NK-92 (cell line): ENCODE measurements around the gene TUBA1C.
"Not testable (repeated sequence)": the region's sequence is repeated elsewhere in the genome, so short reads cannot be mapped to it uniquely, and the experiment has no call there.

Source experiments
- DNase-seq: peaks from one replicate; lab custom pipeline; 2025; ENCODE audit not compliant: unreplicated experiment; lab: John Stamatoyannopoulos, UW

TUBA1C gene

GRCh38 chr12:49255456-49255855 lies 9.4 kb upstream of the TUBA1C start:
- not testable (repeated sequence) for DNase-seq

- DNase-seq, result no peak
Observed at GRCh38 chr12:49255857-49256637, 8.8 kb upstream of the TUBA1C start.

GRCh38 chr12:49257508-49258184 lies 7.2 kb upstream of the TUBA1C start:
- not testable (repeated sequence) for DNase-seq

GRCh38 chr12:49259452-49259851 lies 5.4 kb upstream of the TUBA1C start:
- no peak for DNase-seq

- no peak for DNase-seq
Observed at GRCh38 chr12:49260166-49260565, 4.7 kb upstream of the TUBA1C start.

GRCh38 chr12:49260571-49261363 lies 4.1 kb upstream of the TUBA1C start:
- no peak for DNase-seq

GRCh38 chr12:49261721-49262120 lies 3.2 kb upstream of the TUBA1C start:
- no peak for DNase-seq

GRCh38 chr12:49263400-49263763 lies 1.5 kb upstream of the TUBA1C start:
- no peak for DNase-seq

- DNase-seq, result no peak
Observed at GRCh38 chr12:49264466-49264872, 413 bp upstream of the TUBA1C start.

GRCh38 chr12:49269191-49269590 lies 4.3 kb downstream of the TUBA1C start:
- not testable (repeated sequence) for DNase-seq

GRCh38 chr12:49272790-49273725 lies 8.2 kb downstream of the TUBA1C start:
- no peak for DNase-seq

- DNase-seq, result no peak
Observed at GRCh38 chr12:49273726-49274395, 9.0 kb downstream of the TUBA1C start.

- DNase-seq, result no peak
Observed at GRCh38 chr12:49274396-49275069, 9.7 kb downstream of the TUBA1C start.

GRCh38 chr12:49276304-49277290 lies 11.7 kb downstream of the TUBA1C start:
- no peak for DNase-seq

GRCh38 chr12:49277466-49277865 lies 12.6 kb downstream of the TUBA1C start:
- DNase-seq, result no peak

- no peak for DNase-seq
Observed at GRCh38 chr12:49279706-49280159, 14.9 kb downstream of the TUBA1C start.

- DNase-seq, result not testable (repeated sequence)
Observed at GRCh38 chr12:49280545-49280944, 15.7 kb downstream of the TUBA1C start.

- no peak for DNase-seq
Observed at GRCh38 chr12:49282302-49282701, 17.4 kb downstream of the TUBA1C start.
